MM.1S (cell line): Measurements from ENCODE around the gene TMEM198.

ENCODE experiments used
- CTCF ChIP-seq: fragments of 300-600 bp; sonication (generic); IDR thresholded peaks from 2 replicates; pipeline ENCODE4 v1.5.1; 2016; ENCODE audit warnings: antibody characterized with exemption, low read length, mixed read lengths
- EZH2phosphoT487 ChIP-seq: fragments of 300-600 bp; sonication (generic); IDR thresholded peaks from 2 replicates; pipeline ENCODE4 v1.6.1; 2018; ENCODE audit warnings: antibody characterized with exemption, low read length

GRCh38 chr2:219495531-219496122 lies 48.2 kb upstream of the TMEM198 start:
- TF ChIP-seq CTCF (peak; percentile 55), EZH2phosphoT487 (no peak)
